Measurements from ENCODE around the gene ERGIC3. TPM values are rescaled to one million over a fixed set of nuclear protein-coding genes. Genes with fewer than 3 reads are reported as not detected.

ERGIC3 gene
- total and polyA plus RNA-seq, 7 donors = 61.7 to 83.5 (median 67.9) TPM

GRCh38 chr20:35560105-35560511 lies 18.2 kb downstream of the ERGIC3 start:
- DNase-seq (peak in 1 of 2 donors; percentile 32), ATAC-seq (no peak)
- no peaks in the 10 kb centered on the region for H3K4me1 ChIP-seq
- intact Hi-C loops (cut with DNase I) = no loop called here
- H3K27ac ChIP-seq = no peak overlapping the region
- WGBS, 3 donors = 64 to 73% (median 65%) methylated on average over 18 of the region's 18 CpGs
- peaks cover 0 to 36% of the 10 kb centered on the region in 2 donors for H3K36me3 ChIP-seq (ENCODE audit: insufficient read depth in 1 of 2, low read depth in 1 of 2)
- H3K9me3 ChIP-seq = no peaks in the 10 kb centered on the region
- H3K27me3 ChIP-seq (ENCODE audit: insufficient read depth in 3 of 3, low read length in 2 of 3) = no peaks in the 10 kb centered on the region
- no peak overlapping the region for H3K4me3 ChIP-seq
- no peak for TF ChIP-seq CTCF (IDR thresholded peaks at IDR 0.05)

DNA sequence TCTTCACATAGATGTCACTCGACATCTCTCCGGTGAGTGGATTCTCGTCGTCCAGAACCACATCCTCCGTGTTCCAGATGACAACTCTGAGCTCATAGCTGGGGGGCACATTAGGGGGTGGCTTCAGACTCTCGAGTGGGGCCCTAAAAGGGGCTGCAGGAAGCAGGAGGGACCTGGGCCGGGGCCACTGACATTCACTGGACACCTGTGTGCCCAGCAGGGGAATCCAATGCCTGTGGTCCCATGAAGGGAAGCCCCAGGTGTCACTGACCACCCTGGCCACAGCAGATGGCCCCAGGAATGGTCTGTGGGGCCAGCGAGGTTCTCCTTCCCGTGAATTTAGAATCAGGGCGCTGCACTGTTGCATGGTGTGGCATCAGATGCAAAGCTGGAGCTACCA lies 18.7 kb downstream of the ERGIC3 start:
- H3K27me3 ChIP-seq (ENCODE audit: insufficient read depth in 3 of 3, low read length in 2 of 3) = no peaks in the 10 kb centered on the region
- H3K36me3 ChIP-seq (ENCODE audit: insufficient read depth in 1 of 2, low read depth in 1 of 2) = peaks cover 0 to 32% of the 10 kb centered on the region in 2 donors
- H3K4me1 ChIP-seq = no peaks in the 10 kb centered on the region
- H3K4me3 ChIP-seq = no peak overlapping the region
- TF ChIP-seq CTCF (IDR thresholded peaks at IDR 0.05) = no peak
- ATAC-seq (no peak), DNase-seq (peak in 1 of 2 donors; percentile 27)
- intact Hi-C loops (cut with DNase I) = no loop called here
- 61 to 66% (median 64%) methylated on average over 10 of the region's 10 CpGs for WGBS, 3 donors
- no peaks in the 10 kb centered on the region for H3K9me3 ChIP-seq
- H3K27ac ChIP-seq = no peak overlapping the region

- Histone ChIP-seq H3K27me3 (ENCODE audit: insufficient read depth in 3 of 3, low read length in 2 of 3) (no peaks in the 10 kb centered on the region), H3K4me1 (no peaks in the 10 kb centered on the region), H3K9me3 (no peaks in the 10 kb centered on the region), H3K36me3 (ENCODE audit: insufficient read depth in 1 of 2, low read depth in 1 of 2) (peaks cover 0 to 25% of the 10 kb centered on the region in 2 donors), H3K4me3 (no peak overlapping the region), H3K27ac (no peak overlapping the region)
- intact Hi-C loops (cut with DNase I) = no loop called here
- no peak for TF ChIP-seq CTCF (IDR thresholded peaks at IDR 0.05)
- WGBS, 3 donors = 19 to 23% (median 22%) methylated on average over 7 of the region's 7 CpGs
- peak; percentile 39 to 70 (median 52) for ATAC-seq
- peak in 1 of 2 donors; percentile 47 for DNase-seq
These were observed 19.4 kb downstream of the ERGIC3 start for GRCh38 chr20:35561268-35561667.

DNA sequence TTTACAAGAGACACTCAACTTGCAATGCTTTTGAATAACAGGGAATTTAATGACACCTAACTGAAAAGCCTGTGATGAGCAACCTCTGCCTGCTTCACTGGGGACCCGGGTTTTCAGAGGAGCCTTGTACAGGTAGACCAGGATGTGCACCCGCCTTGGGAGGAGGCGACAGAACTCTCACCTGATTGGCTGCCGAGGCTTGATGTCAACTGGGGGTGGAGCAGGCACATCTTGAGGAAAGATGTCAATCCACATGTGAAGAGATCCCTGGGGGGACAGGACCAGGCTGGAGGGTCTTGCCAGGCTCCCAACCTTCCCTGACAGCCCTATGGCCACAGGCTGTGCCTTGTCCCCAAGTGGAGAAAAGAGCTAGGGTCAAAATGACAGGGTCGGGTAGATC lies 19.8 kb downstream of the ERGIC3 start:
- ATAC-seq = no peak
- 45 to 55% (median 47%) methylated on average over 5 of the region's 5 CpGs for WGBS, 3 donors
- TF ChIP-seq CTCF (IDR thresholded peaks at IDR 0.05) = no peak

DNA sequence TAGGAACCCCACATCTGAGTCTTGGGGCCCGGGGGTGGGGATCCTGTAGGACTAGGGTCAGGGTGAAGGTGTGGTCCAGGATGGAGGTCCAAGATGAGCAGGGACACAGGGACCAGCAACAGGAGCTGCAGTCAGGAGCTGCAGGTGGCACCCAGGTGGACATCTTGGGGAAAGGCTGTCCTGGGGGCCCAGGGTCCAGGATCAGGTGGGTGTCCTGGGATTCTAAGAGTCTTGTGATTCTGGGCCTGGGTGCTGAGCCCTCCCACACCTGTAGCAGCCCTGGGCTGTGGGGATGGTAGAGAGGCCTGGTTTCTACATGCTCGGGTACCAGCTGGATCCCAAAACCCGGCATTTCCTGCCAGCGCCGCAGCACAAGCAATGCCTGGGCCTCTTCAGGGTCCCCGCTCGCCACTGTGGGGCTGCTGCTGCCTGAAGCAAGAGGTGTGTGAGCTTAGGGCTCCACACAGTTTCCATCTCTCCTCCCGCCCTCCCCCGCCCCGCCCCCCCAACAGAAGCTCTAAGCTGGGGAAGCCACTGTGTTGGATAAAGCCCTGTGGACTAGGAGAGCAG lies 20.7 kb downstream of the ERGIC3 start:
- Histone ChIP-seq H3K27me3 (ENCODE audit: insufficient read depth in 3 of 3, low read length in 2 of 3) (no peaks in the 10 kb centered on the region), H3K36me3 (ENCODE audit: insufficient read depth in 1 of 2, low read depth in 1 of 2) (peaks cover 0 to 12% of the 10 kb centered on the region in 2 donors), H3K9me3 (no peaks in the 10 kb centered on the region), H3K27ac (no peak overlapping the region), H3K4me3 (no peak overlapping the region), H3K4me1 (no peaks in the 10 kb centered on the region)
- peak in 1 of 2 donors; percentile 18 for DNase-seq
- no peak for ATAC-seq
- 79 to 90% (median 79%) methylated on average over 8 to 10 of the region's 10 CpGs for WGBS, 3 donors
- no peak for TF ChIP-seq CTCF (IDR thresholded peaks at IDR 0.05)
- intact Hi-C loops (cut with DNase I) = no loop called here

More for the DNA sequence above, 19.8 kb downstream of the ERGIC3 start:
- intact Hi-C loops (cut with DNase I) = no loop called here
- no peaks in the 10 kb centered on the region for H3K9me3 ChIP-seq
- no peak overlapping the region for H3K27ac ChIP-seq
- DNase-seq = peak in 1 of 2 donors; percentile 35
- H3K36me3 ChIP-seq (ENCODE audit: insufficient read depth in 1 of 2, low read depth in 1 of 2) = peaks cover 0 to 21% of the 10 kb centered on the region in 2 donors
- no peaks in the 10 kb centered on the region for H3K4me1 ChIP-seq
- no peaks in the 10 kb centered on the region for H3K27me3 ChIP-seq (ENCODE audit: insufficient read depth in 3 of 3, low read length in 2 of 3)
- no peak overlapping the region for H3K4me3 ChIP-seq
